Right ventricle myocardium inferior (tissue), 1 donor: ENCODE results near the gene ZNF668. TPM values are rescaled to one million over a fixed set of nuclear protein-coding genes. Genes with fewer than 3 reads are reported as not detected.
"Not testable (repeated sequence)": the region's sequence is repeated elsewhere in the genome, so short reads cannot be mapped to it uniquely, and the experiment has no call there.

Source experiments
- ATAC-seq: fragments of 200-7000 bp; cut with Tn5 transposase; one replicate; pipeline ENCODE4 v1.9.1; 2020; ENCODE audit warnings: mild to moderate bottlenecking, moderate library complexity
- DNase-seq: peaks from one replicate; pipeline ENCODE4 v3.0.0; 2021; ENCODE audit errors: missing footprints
- intact Hi-C: fragments of 100-400 bp; cut with DNase I; formaldehyde crosslinking; loops from one replicate; pipeline ENCODE4 v1.11.0; 2022
- total RNA-seq: library from RNA; stranded (reverse); fragmentation: NEBNext Ultra II Directional; extraction: Animal tissue kit (Norgen Biotek cat#: 25700); gene quantifications from one replicate; pipeline ENCODE4 v1.2.1, GENCODE V29; 2021
- donor health status: DM: no; HTN: yes; CAD: no; lungs with severe emphysema.

The ZNF668 gene
- total RNA-seq, 1 donor from 2014 or later = 5.3 TPM

DNA sequence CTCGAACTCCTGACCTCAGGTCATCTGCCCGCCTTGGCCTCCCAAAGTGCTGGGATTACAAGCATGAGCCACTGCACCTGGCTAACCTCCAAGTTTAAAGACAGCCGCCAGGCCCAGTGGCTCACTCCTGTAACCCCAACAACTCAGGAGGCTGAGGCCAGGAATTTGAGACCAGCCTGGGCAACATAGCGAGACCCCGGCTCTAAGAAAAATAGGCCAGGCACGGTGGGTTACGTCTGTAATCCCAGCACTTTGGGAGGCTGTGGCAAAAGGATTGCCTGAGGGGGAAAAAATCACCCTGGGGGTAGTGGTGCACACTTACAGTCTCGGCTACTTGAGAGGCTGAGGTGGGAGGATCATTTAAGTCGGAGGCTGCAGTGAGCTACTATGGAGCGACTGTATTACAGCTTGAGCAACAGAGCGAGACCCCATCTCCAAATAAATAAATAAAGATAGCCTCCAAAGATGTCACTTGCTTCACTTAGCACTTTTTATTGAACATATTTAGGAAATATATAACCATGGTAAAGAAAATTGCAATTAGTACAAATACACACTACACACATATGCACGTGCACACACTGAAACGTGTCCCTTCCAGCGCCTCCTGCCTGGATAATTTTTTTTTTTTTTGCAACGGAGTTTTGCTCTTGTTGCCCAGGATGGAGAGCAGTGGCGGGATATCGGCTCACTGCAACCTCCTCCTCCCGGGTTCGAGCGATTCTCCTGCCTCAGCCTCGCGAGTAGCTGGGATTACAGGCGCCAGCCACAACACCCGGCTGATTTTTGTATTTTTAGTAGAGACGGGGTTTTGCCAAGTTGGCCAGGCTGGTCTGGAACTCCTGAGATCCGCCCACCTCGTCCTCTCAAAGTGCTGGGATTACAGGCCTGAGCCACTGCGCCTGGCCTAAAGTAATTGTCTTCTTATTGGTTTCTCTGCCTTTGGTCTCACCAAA, 32.7 kb upstream of the ZNF668 start:
- no peak for ATAC-seq
- intact Hi-C loops = no loop called here
- no peak for DNase-seq

DNA sequence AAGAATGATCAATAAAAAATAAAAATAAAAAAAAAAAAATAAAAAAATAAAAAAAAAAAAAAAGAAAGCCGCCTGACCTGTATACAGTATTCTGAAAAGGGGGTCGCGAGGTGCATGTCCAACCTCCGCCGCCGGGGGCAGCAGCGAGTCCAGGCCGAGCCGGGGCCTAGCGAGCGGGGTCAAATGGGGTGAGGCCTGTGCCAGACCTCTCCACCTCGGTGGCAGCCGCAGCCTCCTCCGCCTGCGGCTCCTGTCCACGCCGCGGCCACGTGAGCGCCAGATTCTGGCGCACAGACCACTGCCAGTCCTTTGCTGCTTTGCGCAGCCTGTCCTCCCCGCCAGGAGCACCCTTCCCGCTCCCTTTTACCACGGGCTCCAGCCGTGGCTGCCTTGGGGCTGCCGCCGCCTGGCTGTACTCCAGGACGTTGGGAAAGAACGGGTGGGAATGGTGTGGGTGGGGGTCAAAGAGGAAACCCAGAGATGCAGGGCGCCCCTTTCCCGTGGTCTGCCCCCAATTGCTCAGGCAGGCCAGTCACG, 31.7 kb upstream of the ZNF668 start:
- DNase-seq (peak; percentile 94), ATAC-seq (peak; percentile 89)
- intact Hi-C loops = no loop called here

GRCh38 chr16:31100876-31101641, 27.0 kb upstream of the ZNF668 start:
- DNase-seq = peak; percentile 37
- intact Hi-C loops, ATAC-seq: not testable (repeated sequence)

- intact Hi-C loops = no loop called here
- ATAC-seq = no peak
- no peak for DNase-seq
These were observed 26.0 kb upstream of the ZNF668 start for GRCh38 chr16:31099860-31100638.

GRCh38 chr16:31094424-31095120, 20.5 kb upstream of the ZNF668 start, which contains the start of gene VKORC1:
VKORC1 (minus strand) TSS chr16:31094797; CDS start chr16:31094729, 68 bp downstream.
- intact Hi-C loops = loop anchor here (2.0 kb wide), 1 partner anchor 20 kb away; the partner anchor contains the start of genes ZNF646 and ZNF668
- DNase-seq (peak; percentile 97), ATAC-seq (peak; percentile 96)

DNA sequence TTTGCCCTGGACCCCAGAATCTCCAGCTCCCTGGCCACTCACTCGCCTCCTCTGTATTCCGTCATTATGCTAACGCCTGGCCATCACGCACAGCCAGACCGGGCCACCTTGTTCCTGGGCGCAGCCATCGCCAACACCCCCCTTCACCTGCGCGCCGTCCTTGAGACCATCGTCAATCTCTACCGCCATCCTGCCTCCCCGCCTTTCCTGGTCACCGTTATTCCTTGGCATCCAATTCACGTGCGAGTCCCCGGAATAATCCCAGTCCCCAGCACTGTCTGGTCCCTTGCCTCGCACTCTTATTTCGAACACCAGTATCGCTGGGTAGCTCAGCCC, 20.0 kb upstream of the ZNF668 start:
- intact Hi-C loops = loop anchor here (2.0 kb wide), 1 partner anchor 19 kb away; the partner anchor contains the start of genes ZNF646 and ZNF668

DNA sequence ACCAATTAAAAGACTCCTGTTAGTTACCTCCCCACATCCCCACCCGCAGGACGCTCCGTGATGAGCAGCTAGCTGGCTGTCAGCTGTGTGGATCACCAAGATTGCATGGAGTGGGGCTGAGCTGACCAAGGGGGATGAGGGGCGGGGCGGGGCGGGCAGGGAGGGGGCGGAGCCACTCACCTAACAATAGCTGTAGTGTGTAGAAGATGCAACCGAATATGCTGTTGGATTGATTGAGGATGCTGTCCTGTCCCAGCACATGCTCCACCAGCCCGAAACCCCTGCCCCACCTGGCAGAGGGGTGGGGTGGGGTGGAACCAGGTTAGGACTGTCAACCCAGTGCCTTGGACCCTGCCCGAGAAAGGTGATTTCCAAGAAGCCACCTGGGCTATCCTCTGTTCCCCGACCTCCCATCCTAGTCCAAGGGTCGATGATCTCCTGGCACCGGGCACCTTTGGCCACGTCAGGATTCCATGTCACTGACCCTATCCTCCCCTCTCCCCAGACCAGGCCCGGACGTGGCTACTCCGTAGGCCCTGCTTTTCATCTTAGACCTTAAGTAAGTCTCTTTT, 19.2 kb upstream of the ZNF668 start:
- DNase-seq (peak; percentile 35), ATAC-seq (no peak)
- intact Hi-C loops = no loop called here

More for the DNA sequence above, 20.0 kb upstream of the ZNF668 start:
- no peak for DNase-seq
- peak; percentile 26 for ATAC-seq

- peak; percentile 27 for DNase-seq
- intact Hi-C loops = no loop called here
These were observed 18.3 kb upstream of the ZNF668 start for GRCh38 chr16:31092330-31092729.

DNA sequence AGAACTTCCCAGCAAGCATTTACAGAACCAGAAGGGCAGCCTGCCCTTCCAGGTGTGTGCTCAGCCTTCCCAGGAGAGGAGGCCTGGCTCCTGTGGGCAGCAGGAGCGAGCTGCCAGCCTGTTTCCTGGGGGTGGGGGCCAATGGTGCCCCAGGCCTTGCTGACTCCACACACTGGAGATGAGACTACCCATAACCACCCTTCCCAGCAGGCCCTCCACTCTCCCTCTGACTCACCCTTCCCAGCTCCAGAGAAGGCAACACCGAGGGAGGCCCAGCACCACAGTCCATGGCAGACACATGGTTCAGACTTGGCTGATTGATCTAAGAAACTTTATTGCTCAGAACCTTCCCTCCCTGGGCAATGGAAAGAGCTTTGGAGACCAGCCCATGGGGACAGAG, 16.5 kb upstream of the ZNF668 start:
- intact Hi-C loops = no loop called here
- ATAC-seq (no peak), DNase-seq (peak; percentile 54)

More at GRCh38 chr16:31092330-31092729, 18.3 kb upstream of the ZNF668 start:
- ATAC-seq = no peak

DNA sequence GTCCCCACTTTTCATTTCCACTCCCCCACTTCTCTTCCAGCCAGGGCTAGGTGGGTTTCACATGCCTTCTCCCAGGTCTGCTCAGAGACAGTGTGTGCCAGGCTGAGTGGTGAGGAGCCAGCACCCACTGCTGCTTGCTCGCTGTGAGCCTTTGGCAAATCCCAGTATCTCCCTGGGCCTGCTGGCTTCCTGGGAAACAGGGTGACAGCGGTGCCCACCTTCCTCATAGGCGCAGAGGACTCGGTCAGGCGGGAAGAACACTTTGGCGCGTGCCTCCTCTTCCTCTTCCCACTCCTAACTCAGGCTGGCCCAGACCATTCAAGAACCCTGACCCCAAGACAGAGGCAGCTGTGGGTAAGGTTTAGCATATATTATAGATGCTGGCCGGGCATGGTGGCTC, 15.2 kb upstream of the ZNF668 start:
- DNase-seq (peak; percentile 13), ATAC-seq (no peak)
- intact Hi-C loops = no loop called here

DNA sequence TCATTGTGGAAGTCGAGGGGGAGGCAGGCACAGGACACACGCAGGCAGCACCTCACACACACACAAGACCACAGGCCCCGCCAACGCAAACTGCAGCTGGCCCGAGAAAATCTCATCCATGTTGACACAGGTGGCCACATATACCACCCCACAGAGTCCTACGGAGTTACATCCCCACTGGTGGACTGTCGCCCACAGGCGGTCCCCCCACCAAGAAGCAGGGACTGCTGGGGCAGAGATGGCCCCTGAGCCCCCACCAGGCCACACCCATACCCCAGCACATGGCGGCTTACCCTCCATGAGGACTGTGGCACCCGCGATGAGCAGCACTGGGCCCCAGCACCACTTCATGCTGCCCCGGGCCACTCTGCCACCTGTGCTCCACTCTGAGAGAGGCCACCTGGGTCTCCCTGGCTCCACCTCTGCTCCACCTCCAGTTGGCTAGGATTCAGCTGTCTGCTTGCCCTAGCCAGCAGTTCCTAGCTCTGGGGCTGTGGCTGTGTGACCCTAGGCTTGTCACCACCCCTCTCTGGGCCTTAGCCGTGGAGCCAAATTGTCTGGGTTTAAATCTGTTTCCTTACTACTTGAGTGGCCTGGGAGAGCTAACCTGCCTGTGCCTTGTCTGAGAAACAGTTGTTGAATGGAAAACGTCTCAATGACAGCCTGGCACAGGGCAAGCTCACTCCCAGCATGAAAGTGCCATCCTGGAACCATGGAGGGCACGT, 14.6 kb upstream of the ZNF668 start, which contains the start of gene PRSS53:
TSS of gene PRSS53 (minus strand) at position 485 of the 725 bp plus-strand sequence. CDS start at position 351, 134 bp downstream.
- intact Hi-C loops = no loop called here
- peak; percentile 8 for DNase-seq
- no peak for ATAC-seq

DNA sequence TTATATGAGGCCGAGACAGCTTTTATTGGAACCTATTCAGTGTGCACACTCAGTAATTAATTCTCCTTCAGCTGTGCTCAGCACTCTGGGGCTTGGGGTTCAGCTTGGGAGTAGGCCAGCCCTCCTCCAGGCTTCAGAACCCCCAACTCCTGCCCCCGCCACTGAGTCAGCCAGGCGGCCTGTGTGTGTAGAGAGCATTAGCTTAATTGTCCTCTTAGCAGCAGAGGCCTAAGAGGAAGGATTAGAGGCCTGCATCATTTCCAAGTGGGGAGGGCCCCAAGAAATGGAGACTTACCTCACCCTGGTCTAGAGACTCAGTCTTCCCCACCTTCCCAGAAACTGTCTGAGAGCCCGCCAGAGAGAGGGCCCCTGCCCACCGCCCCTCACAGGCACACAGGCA, 13.9 kb upstream of the ZNF668 start:
- intact Hi-C loops = no loop called here
- DNase-seq (peak; percentile 41), ATAC-seq (no peak)

GRCh38 chr16:31087481-31087880, 13.4 kb upstream of the ZNF668 start:
- no peak for ATAC-seq
- DNase-seq = peak; percentile 20
- intact Hi-C loops = no loop called here

- intact Hi-C loops = no loop called here
- DNase-seq = no peak
These were observed 12.5 kb upstream of the ZNF668 start for GRCh38 chr16:31086629-31086906.

GRCh38 chr16:31085873-31086628, 12.0 kb upstream of the ZNF668 start:
- intact Hi-C loops = no loop called here
- ATAC-seq (no peak), DNase-seq (peak; percentile 48)

More at GRCh38 chr16:31086629-31086906, 12.5 kb upstream of the ZNF668 start:
- no peak for ATAC-seq

DNA sequence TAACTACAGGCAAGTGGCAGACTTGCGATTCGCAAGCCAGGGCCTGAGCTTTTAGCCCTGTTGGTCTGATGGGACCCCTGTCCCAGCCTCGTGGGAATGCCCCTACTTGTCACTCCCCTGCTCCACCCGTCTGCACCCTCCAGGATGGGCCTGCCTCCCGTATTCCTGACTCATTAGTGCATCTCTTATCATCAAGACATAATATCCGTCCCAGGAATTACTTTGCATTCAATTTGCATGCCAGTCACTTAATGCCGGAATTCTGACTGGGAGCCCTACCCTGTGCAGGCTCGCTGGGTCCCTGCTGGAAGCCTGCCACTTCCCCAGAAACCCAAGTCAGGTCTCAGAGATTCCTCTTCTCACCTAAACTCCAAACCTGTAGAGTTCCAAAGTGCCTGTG, 11.4 kb upstream of the ZNF668 start:
- DNase-seq = peak; percentile 26
- intact Hi-C loops = no loop called here
- no peak for ATAC-seq
